ENCODE measurements around the gene GTF2IRD2. TPM values are rescaled to one million over a fixed set of nuclear protein-coding genes. Genes with fewer than 3 reads are reported as not detected.
"Not testable (repeated sequence)": the region's sequence is repeated elsewhere in the genome, so short reads cannot be mapped to it uniquely, and the experiment has no call there.

GTF2IRD2 gene
- total and polyA plus RNA-seq, 2 of the 8 experiments (the other 6 are each of a cell fraction or from before 2014, with no cell fraction given) = 4.1 to 4.3 TPM

DNA sequence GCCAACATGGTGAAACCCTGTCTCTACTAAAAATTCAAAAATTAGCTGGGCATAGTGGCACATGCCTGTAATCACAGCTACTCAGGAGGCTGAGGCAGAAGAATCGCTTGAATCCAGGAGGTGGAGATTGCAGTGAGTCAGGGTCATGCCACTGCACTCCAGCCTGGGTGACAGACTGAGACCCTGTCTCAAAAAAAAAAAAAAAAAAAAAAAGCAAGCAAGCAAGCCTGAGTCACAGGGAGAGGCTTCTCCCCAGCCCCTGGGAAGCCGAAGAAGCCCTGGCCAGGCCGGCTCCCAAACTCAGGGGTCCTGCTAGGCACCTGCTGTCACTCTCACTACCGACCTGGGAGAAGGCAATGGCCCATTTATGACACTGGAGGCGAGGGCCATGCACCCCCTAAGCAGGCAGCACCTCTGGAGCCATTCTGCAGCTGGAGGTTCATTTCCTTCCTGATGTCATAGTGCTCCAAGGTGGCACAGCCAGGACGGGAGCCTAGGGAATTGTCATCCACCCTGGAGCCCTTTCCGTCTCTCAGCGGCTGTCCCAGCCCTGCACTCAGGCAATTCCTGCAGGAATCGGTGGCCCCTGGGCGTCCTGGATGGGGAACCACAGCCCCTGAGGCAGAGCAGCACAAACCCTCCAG is 22.8 kb upstream of the GTF2IRD2 start:
- POLR2A ChIA-PET (ENCODE audit: partially characterized antibody); H2BK5ac ChIP-seq (ENCODE audit: low read depth, low read length); H2BK15ac ChIP-seq (ENCODE audit: low read length); H3K23ac ChIP-seq (ENCODE audit: insufficient read length); H3K4me1 ChIP-seq (replicated peaks in 1 of 4; ENCODE audit: control insufficient read depth in 3 of 4, insufficient read depth in 4 of 4, low read length in 3 of 4); H3K23me2 ChIP-seq (ENCODE audit: low read depth, low read length); H3K18ac ChIP-seq (ENCODE audit: extremely low read depth, low read length); H3K9me3 ChIP-seq (ENCODE audit: insufficient read depth in 2 of 2, low read depth in 1 of 2, low read length in 1 of 2); FAIRE-seq; H3K4me2 ChIP-seq (ENCODE audit: insufficient read depth in 1 of 2, low read depth in 2 of 2, low read length in 2 of 2); H3K27me3 ChIP-seq (replicated peaks in 1 of 4; ENCODE audit: control insufficient read depth in 3 of 4, extremely low read depth in 1 of 4, insufficient read depth in 3 of 4, low read length in 3 of 4); H3K9ac ChIP-seq (replicated peaks in 1 of 4; ENCODE audit: extremely low read depth in 1 of 4, low read depth in 3 of 4, low read length in 3 of 4); H3K14ac ChIP-seq (ENCODE audit: insufficient read length); H3K56ac ChIP-seq (replicated peaks; ENCODE audit: insufficient read length, low read depth, low read length); H3K4me3 ChIP-seq (ENCODE audit: extremely low read depth in 1 of 4, insufficient read depth in 2 of 4, low read depth in 3 of 4, low read length in 4 of 4); H3K36me3 ChIP-seq (ENCODE audit: control insufficient read depth in 2 of 4, insufficient read depth in 4 of 4, low read length in 3 of 4); H2BK20ac ChIP-seq (ENCODE audit: low read length); H2BK12ac ChIP-seq (ENCODE audit: low read depth, low read length); H3K79me2 ChIP-seq (ENCODE audit: control insufficient read depth in 1 of 2, insufficient read depth in 2 of 2, low read length in 2 of 2); H4K5ac ChIP-seq (ENCODE audit: insufficient read length, low read depth, low read length); H4K8ac ChIP-seq (ENCODE audit: extremely low read depth, insufficient read depth, low read length); H3K27ac ChIP-seq (ENCODE audit: low read depth, low read length); H3K79me1 ChIP-seq (ENCODE audit: low read depth, low read length); H2BK120ac ChIP-seq (replicated peaks; ENCODE audit: low read depth, low read length); H4K91ac ChIP-seq (replicated peaks; ENCODE audit: insufficient read length, low read length); H3K4ac ChIP-seq (replicated peaks; ENCODE audit: insufficient read length, low read depth, low read length); H2AK5ac ChIP-seq (ENCODE audit: low read depth, low read length); H2AFZ ChIP-seq (ENCODE audit: low read length); H4K20me1 ChIP-seq (replicated peaks in 1 of 2; ENCODE audit: control insufficient read depth in 1 of 2, insufficient read depth in 2 of 2, low read length in 2 of 2); DNase-seq (ENCODE audit: low read depth in 1 of 2, low spot score in 2 of 2): not testable (repeated sequence)
- whole genome bisulfite sequencing, 2 experiments (ENCODE audit: extremely low coverage in 1 of 2, insufficient coverage in 1 of 2, insufficient read length in 1 of 2, insufficient replicate concordance in 2 of 2, low coverage in 1 of 2, low lambda C conversion rate in 2 of 2, missing lambda C conversion rate in 1 of 2) = 100% methylated on average over 4 of the region's 10 CpGs; no CpG with 5 or more reads in 1 of the 2 experiments
- CTCF ChIA-PET (ENCODE audit: partially characterized antibody) = interaction anchor here (0.7 kb wide), 1 partner anchor 469 kb away, joined by 3 read pairs; no protein-coding TSS in a partner anchor

DNA sequence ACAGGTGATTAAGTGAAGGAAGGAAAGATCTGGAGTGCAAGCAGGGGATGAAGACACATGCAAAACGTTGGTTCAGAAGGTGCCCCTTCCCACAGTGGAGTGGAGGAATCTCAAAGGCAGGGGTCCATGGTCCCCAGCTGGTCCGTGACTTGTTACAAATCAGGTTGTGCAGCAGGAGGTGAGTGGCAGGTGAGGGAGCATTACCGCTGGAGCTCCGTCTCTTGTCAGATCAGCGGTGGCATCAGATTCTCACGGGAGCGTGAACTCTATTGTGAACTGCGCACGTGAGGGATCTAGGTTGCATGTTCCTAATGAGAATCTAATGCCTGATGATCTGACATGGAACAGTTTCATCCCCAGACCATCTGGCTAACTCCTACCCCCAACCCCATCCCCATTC is 21.1 kb upstream of the GTF2IRD2 start:
- H3K14ac ChIP-seq (ENCODE audit: insufficient read length); H4K91ac ChIP-seq (replicated peaks; ENCODE audit: insufficient read length, low read length); H2BK15ac ChIP-seq (ENCODE audit: low read length); H4K8ac ChIP-seq (ENCODE audit: extremely low read depth, insufficient read depth, low read length); H3K23me2 ChIP-seq (ENCODE audit: low read depth, low read length); DNase-seq (ENCODE audit: low read depth in 1 of 2, low spot score in 2 of 2); CTCF ChIA-PET (ENCODE audit: partially characterized antibody); H3K56ac ChIP-seq (replicated peaks; ENCODE audit: insufficient read length, low read depth, low read length); H2AFZ ChIP-seq (ENCODE audit: low read length); H2BK20ac ChIP-seq (ENCODE audit: low read length); H3K18ac ChIP-seq (ENCODE audit: extremely low read depth, low read length); H3K9me3 ChIP-seq (ENCODE audit: insufficient read depth in 2 of 2, low read depth in 1 of 2, low read length in 1 of 2); H3K23ac ChIP-seq (ENCODE audit: insufficient read length); H2BK12ac ChIP-seq (ENCODE audit: low read depth, low read length); H3K27ac ChIP-seq (ENCODE audit: low read depth, low read length); H3K79me1 ChIP-seq (ENCODE audit: low read depth, low read length); H2BK120ac ChIP-seq (replicated peaks; ENCODE audit: low read depth, low read length); H4K5ac ChIP-seq (ENCODE audit: insufficient read length, low read depth, low read length); H2BK5ac ChIP-seq (ENCODE audit: low read depth, low read length); H3K36me3 ChIP-seq (ENCODE audit: control insufficient read depth in 2 of 4, insufficient read depth in 4 of 4, low read length in 3 of 4); H3K4me1 ChIP-seq (replicated peaks in 1 of 4; ENCODE audit: control insufficient read depth in 3 of 4, insufficient read depth in 4 of 4, low read length in 3 of 4); H3K27me3 ChIP-seq (replicated peaks in 1 of 4; ENCODE audit: control insufficient read depth in 3 of 4, extremely low read depth in 1 of 4, insufficient read depth in 3 of 4, low read length in 3 of 4); POLR2A ChIA-PET (ENCODE audit: partially characterized antibody); H3K4me2 ChIP-seq (ENCODE audit: insufficient read depth in 1 of 2, low read depth in 2 of 2, low read length in 2 of 2); FAIRE-seq; H4K20me1 ChIP-seq (replicated peaks in 1 of 2; ENCODE audit: control insufficient read depth in 1 of 2, insufficient read depth in 2 of 2, low read length in 2 of 2); H3K79me2 ChIP-seq (ENCODE audit: control insufficient read depth in 1 of 2, insufficient read depth in 2 of 2, low read length in 2 of 2); H3K9ac ChIP-seq (replicated peaks in 1 of 4; ENCODE audit: extremely low read depth in 1 of 4, low read depth in 3 of 4, low read length in 3 of 4); H3K4me3 ChIP-seq (ENCODE audit: extremely low read depth in 1 of 4, insufficient read depth in 2 of 4, low read depth in 3 of 4, low read length in 4 of 4); H3K4ac ChIP-seq (replicated peaks; ENCODE audit: insufficient read length, low read depth, low read length); H2AK5ac ChIP-seq (ENCODE audit: low read depth, low read length): not testable (repeated sequence)
- WGBS, 2 experiments (ENCODE audit: extremely low coverage in 1 of 2, insufficient coverage in 1 of 2, insufficient read length in 1 of 2, insufficient replicate concordance in 2 of 2, low coverage in 1 of 2, low lambda C conversion rate in 2 of 2, missing lambda C conversion rate in 1 of 2) = 91% methylated on average over 9 of the region's 9 CpGs; no CpG with 5 or more reads in 1 of the 2 experiments
